Measurements from ENCODE around the gene HYAL3. TPM values are rescaled to one million over a fixed set of nuclear protein-coding genes. Genes with fewer than 3 reads are reported as not detected.
A peak's percentile ranks its signal among the peaks of the same experiment; 100 is the strongest.

The HYAL3 gene
- total and polyA plus RNA-seq, 2 of the 13 experiments (the other 11 are each of a cell fraction or from before 2014, with no cell fraction given), result 5.5 to 10.4 TPM

DNA sequence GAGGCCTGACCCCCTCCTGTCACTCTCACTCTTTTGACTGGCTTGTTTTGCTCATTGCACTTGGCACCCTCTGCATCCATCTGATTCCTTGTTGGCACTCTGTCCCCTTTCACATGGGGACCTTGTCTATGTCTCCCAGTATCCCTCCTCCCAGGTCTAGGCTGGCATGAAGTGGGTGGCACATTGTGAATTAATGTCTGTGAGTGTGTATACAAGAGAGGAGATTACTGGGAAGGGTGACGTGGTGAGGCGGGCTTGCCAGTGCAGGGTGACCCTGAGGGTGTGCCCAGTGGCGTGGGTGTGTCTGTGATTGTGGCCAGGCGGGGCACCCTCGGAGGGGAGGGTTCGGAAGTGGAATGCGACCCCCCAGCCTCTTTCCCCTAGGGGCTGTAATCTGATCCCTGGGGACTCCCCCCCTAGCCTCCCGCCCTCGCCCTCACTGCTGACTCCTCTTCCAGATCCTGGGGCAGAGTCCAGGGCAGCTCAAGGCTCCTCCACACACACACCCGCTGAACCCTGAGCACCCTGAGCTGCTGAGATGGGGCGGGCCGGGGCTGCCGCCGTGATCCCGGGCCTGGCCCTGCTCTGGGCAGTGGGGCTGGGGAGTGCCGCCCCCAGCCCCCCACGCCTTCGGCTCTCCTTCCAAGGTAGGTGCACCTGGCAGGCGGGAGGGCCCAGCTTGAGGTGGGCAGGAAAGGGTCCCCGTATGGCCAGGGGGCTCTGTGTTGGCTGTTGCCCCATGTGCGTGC, 30.3 kb downstream of the HYAL3 start, which contains the start of gene SEMA3B (continued):
- TF ChIP-seq GLI4 (CRISPR knock-in tag; IDR thresholded peaks at IDR 0.05; ENCODE audit: borderline replicate concordance) (no peak), IRX3 (CRISPR knock-in tag; IDR thresholded peaks at IDR 0.05; ENCODE audit: borderline replicate concordance, low read depth) (no peak), ZNF7 (CRISPR knock-in tag; IDR thresholded peaks at IDR 0.05) (no peak), ZNF251 (CRISPR knock-in tag; IDR thresholded peaks at IDR 0.05) (no peak), NCOA1 (CRISPR knock-in tag; IDR thresholded peaks at IDR 0.05) (peak; percentile 77; the same call in 1 of the 2 replicates), ZNF121 (CRISPR knock-in tag; IDR thresholded peaks at IDR 0.05) (no peak), DR1 (CRISPR knock-in tag; IDR thresholded peaks at IDR 0.05) (no peak), NFKB2 (CRISPR knock-in tag; IDR thresholded peaks at IDR 0.05; ENCODE audit: borderline replicate concordance) (no peak)
- TF ChIP-seq, protein P1, sequence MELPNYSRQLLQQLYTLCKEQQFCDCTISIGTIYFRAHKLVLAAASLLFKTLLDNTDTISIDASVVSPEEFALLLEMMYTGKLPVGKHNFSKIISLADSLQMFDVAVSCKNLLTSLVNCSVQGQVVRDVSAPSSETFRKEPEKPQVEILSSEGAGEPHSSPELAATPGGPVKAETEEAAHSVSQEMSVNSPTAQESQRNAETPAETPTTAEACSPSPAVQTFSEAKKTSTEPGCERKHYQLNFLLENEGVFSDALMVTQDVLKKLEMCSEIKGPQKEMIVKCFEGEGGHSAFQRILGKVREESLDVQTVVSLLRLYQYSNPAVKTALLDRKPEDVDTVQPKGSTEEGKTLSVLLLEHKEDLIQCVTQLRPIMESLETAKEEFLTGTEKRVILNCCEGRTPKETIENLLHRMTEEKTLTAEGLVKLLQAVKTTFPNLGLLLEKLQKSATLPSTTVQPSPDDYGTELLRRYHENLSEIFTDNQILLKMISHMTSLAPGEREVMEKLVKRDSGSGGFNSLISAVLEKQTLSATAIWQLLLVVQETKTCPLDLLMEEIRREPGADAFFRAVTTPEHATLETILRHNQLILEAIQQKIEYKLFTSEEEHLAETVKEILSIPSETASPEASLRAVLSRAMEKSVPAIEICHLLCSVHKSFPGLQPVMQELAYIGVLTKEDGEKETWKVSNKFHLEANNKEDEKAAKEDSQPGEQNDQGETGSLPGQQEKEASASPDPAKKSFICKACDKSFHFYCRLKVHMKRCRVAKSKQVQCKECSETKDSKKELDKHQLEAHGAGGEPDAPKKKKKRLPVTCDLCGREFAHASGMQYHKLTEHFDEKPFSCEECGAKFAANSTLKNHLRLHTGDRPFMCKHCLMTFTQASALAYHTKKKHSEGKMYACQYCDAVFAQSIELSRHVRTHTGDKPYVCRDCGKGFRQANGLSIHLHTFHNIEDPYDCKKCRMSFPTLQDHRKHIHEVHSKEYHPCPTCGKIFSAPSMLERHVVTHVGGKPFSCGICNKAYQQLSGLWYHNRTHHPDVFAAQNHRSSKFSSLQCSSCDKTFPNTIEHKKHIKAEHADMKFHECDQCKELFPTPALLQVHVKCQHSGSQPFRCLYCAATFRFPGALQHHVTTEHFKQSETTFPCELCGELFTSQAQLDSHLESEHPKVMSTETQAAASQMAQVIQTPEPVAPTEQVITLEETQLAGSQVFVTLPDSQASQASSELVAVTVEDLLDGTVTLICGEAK (IDR thresholded peaks at IDR 0.05), result no peak
- TF ChIP-seq, protein P1 (CRISPR knock-in tag; IDR thresholded peaks at IDR 0.05), result no peak
- TF ChIP-seq, protein P2, sequence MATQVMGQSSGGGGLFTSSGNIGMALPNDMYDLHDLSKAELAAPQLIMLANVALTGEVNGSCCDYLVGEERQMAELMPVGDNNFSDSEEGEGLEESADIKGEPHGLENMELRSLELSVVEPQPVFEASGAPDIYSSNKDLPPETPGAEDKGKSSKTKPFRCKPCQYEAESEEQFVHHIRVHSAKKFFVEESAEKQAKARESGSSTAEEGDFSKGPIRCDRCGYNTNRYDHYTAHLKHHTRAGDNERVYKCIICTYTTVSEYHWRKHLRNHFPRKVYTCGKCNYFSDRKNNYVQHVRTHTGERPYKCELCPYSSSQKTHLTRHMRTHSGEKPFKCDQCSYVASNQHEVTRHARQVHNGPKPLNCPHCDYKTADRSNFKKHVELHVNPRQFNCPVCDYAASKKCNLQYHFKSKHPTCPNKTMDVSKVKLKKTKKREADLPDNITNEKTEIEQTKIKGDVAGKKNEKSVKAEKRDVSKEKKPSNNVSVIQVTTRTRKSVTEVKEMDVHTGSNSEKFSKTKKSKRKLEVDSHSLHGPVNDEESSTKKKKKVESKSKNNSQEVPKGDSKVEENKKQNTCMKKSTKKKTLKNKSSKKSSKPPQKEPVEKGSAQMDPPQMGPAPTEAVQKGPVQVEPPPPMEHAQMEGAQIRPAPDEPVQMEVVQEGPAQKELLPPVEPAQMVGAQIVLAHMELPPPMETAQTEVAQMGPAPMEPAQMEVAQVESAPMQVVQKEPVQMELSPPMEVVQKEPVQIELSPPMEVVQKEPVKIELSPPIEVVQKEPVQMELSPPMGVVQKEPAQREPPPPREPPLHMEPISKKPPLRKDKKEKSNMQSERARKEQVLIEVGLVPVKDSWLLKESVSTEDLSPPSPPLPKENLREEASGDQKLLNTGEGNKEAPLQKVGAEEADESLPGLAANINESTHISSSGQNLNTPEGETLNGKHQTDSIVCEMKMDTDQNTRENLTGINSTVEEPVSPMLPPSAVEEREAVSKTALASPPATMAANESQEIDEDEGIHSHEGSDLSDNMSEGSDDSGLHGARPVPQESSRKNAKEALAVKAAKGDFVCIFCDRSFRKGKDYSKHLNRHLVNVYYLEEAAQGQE (IDR thresholded peaks at IDR 0.05; ENCODE audit: borderline replicate concordance in 1 of 2, low read depth in 1 of 2, low read length in 2 of 2), result 0 out of 4 replicates have a peak, but pooled peaks of 1 of the 2 experiments have one; percentile 24
- TF ChIP-seq, protein P3, sequence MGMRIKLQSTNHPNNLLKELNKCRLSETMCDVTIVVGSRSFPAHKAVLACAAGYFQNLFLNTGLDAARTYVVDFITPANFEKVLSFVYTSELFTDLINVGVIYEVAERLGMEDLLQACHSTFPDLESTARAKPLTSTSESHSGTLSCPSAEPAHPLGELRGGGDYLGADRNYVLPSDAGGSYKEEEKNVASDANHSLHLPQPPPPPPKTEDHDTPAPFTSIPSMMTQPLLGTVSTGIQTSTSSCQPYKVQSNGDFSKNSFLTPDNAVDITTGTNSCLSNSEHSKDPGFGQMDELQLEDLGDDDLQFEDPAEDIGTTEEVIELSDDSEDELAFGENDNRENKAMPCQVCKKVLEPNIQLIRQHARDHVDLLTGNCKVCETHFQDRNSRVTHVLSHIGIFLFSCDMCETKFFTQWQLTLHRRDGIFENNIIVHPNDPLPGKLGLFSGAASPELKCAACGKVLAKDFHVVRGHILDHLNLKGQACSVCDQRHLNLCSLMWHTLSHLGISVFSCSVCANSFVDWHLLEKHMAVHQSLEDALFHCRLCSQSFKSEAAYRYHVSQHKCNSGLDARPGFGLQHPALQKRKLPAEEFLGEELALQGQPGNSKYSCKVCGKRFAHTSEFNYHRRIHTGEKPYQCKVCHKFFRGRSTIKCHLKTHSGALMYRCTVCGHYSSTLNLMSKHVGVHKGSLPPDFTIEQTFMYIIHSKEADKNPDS (CRISPR knock-in tag; IDR thresholded peaks at IDR 0.05), result no peak
